Esophagus squamous epithelium (tissue), 5 donors: ENCODE results near the gene TCF7. TPM values are rescaled to one million over a fixed set of nuclear protein-coding genes. Genes with fewer than 3 reads are reported as not detected.
A peak's percentile ranks its signal among the peaks of the same experiment; 100 is the strongest.

ENCODE experiments used
- DNase-seq: peaks from one replicate; lab custom pipeline; 2025; lab: John Stamatoyannopoulos, UW
- H3K27ac ChIP-seq, 4 donors: fragments of 200-600 bp; sonication (generic); one replicate each; pipeline ENCODE4 v1.5.1; 2016 to 2019; ENCODE audit warnings: mild to moderate bottlenecking in 1 of 4
- H3K27me3 ChIP-seq, 4 donors: fragments of 200-600 bp; sonication (generic); 1 replicate in 3 of 4; 2 replicates in 1 of 4; pipeline versions ENCODE4 v1.5.1 to v1.6.0; 2017 to 2021; ENCODE audit warnings: antibody characterized with exemption in 1 of 4
- H3K36me3 ChIP-seq, 3 donors: fragments of 200-600 bp; sonication (generic); one replicate each; pipeline ENCODE4 v1.5.1; 2016 to 2019
- H3K4me1 ChIP-seq, 3 donors: fragments of 200-600 bp; sonication (generic); one replicate each; pipeline ENCODE4 v1.5.1; 2017 to 2019
- H3K4me3 ChIP-seq, 4 donors: fragments of 200-600 bp; sonication (generic); 1 replicate in 3 of 4; 2 replicates in 1 of 4; pipeline ENCODE4 v1.5.1; 2016 to 2019; ENCODE audit warnings: mild to moderate bottlenecking in 2 of 4, moderate library complexity in 1 of 4
- H3K9me3 ChIP-seq, 3 donors: fragments of 200-600 bp; sonication (generic); one replicate each; pipeline ENCODE4 v1.5.1; 2016 to 2019
- POLR2A ChIP-seq, 4 donors: fragments of 450-650 bp; IDR thresholded peaks; one replicate each; pipeline ENCODE4 v1.6.1; 2017; ENCODE audit warnings: antibody characterized with exemption in 4 of 4, mild to moderate bottlenecking in 4 of 4, moderate library complexity in 3 of 4
- WGBS, 2 donors: methylation state at CpG; one replicate each; pipeline ENCODE4 v1.1.5; 2018; 5-methylcytosine and 5-hydroxymethylcytosine counted together
- intact Hi-C: fragments of 100-400 bp; cut with DNase I; formaldehyde crosslinking; loops from one replicate; pipeline ENCODE4 v1.15.0; 2022
- total RNA-seq, 4 donors: library from RNA; depleted of rRNA; stranded (reverse); fragments of >200 nt; gene quantifications; one replicate each; pipeline ENCODE4 v1.1.0, GENCODE V29; 2016
- TF ChIP-seq, protein P1 (sequence below), 6 experiments: fragments of 450-650 bp in 4 of 6; fragments of 200-600 bp in 2 of 6; sonication (generic) in 2 of 6; IDR thresholded peaks; one replicate each; pipeline ENCODE4 v1.5.1; 2016 to 2019; ENCODE audit warnings: antibody characterized with exemption in 6 of 6, mild to moderate bottlenecking in 4 of 6, moderate library complexity in 4 of 6
- donor health status: DM: yes; HTN: yes; CAD: no.

TCF7 gene
- total RNA-seq, 4 donors from 2014 or later: 1.9 to 7.6 (median 2.8) TPM

DNA sequence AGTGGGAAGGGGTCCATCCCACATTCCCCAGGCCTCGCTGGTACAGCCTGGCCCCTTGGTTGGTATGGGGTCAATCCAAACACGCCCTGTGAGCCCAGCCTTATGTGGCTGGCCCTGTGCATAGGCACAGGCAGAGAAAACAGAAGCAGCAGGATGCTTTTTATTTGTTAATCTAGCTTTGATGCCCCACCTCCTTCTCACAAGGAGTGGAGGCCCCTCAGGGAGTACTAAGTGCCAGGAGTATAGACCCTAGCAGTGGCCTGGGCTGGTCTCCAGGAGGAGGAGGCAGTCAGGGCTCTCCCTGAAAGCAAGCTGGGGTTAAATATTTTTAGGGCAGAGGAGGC, 14.6 kb upstream of the TCF7 start:
- no peaks in the 10 kb centered on the region for H3K9me3 ChIP-seq
- peak overlapping the region in 1 of 4 donors; percentile 16 for H3K27ac ChIP-seq
- no peak overlapping the region for H3K4me3 ChIP-seq
- H3K4me1 ChIP-seq: peaks cover 9 to 26% (median 14%) of the 10 kb centered on the region in 3 donors
- DNase-seq: no peak
- TF ChIP-seq POLR2A (IDR thresholded peaks at IDR 0.05): no peak
- TF ChIP-seq, protein P1, sequence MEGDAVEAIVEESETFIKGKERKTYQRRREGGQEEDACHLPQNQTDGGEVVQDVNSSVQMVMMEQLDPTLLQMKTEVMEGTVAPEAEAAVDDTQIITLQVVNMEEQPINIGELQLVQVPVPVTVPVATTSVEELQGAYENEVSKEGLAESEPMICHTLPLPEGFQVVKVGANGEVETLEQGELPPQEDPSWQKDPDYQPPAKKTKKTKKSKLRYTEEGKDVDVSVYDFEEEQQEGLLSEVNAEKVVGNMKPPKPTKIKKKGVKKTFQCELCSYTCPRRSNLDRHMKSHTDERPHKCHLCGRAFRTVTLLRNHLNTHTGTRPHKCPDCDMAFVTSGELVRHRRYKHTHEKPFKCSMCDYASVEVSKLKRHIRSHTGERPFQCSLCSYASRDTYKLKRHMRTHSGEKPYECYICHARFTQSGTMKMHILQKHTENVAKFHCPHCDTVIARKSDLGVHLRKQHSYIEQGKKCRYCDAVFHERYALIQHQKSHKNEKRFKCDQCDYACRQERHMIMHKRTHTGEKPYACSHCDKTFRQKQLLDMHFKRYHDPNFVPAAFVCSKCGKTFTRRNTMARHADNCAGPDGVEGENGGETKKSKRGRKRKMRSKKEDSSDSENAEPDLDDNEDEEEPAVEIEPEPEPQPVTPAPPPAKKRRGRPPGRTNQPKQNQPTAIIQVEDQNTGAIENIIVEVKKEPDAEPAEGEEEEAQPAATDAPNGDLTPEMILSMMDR (IDR thresholded peaks at IDR 0.05): no peak
- H3K36me3 ChIP-seq: no peaks in the 10 kb centered on the region
- intact Hi-C loops: loop anchor here (5.0 to 10.0 kb wide), 2 partner anchors 37 to 55 kb away; no protein-coding TSS in a partner anchor
- peaks cover 0 to 20% (median 0%) of the 10 kb centered on the region in 4 donors for H3K27me3 ChIP-seq
- no CpG with 5 or more reads among the region's 2 CpGs for WGBS, 2 donors

DNA sequence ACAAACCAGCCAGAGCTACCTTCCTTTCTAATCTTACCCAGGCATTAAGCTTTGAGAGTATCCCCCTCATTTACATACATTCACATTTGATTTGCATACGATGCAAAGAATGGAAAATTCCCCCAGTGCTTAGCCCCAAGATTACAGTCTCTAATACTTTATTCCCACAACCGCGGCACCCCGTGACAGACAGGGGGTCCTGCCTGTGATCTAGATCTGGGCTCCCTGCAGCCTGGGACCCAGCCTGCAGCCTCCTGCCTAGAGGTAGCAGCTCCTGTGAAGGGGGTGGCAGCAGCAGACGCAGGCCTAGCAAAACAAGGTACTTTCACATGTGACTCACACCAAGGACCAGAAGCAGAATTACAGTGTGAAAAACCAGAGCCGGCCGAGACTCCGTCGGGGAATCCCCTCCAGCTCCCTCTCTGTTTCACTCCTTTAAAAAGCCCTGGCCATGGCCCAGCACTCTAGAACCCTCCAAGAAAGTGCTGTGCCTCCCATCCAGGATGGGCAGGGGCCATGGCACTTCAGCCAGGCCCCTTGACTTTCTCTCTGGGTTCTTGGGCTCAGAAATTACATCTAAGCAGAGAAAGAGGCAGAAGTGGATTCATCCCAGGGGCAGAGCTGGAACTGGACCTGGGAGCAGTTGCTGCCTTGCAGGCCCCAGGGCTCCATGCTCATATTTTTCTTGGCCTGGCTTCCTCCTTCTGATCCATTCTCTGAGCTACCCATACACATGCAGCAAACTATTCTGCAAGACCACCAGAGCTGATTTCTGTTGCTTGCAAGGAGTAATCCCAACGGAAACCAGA, 14.0 kb upstream of the TCF7 start:
- Histone ChIP-seq H3K4me3 (no peak overlapping the region), H3K4me1 (peaks cover 9 to 26% (median 14%) of the 10 kb centered on the region in 3 donors), H3K36me3 (no peaks in the 10 kb centered on the region), H3K27me3 (peaks cover 0 to 14% (median 0%) of the 10 kb centered on the region in 4 donors), H3K9me3 (no peaks in the 10 kb centered on the region), H3K27ac (peak overlapping the region in 1 of 4 donors; percentile 16)
- intact Hi-C loops: loop anchor here (5.0 kb wide), 1 partner anchor 37 kb away; no protein-coding TSS in a partner anchor
- WGBS, 2 donors: 42 to 45% methylated on average over 7 to 10 of the region's 10 CpGs
- no peak for TF ChIP-seq POLR2A (IDR thresholded peaks at IDR 0.05)
- TF ChIP-seq, protein P1 (IDR thresholded peaks at IDR 0.05): no peak
- no peak for DNase-seq

DNA sequence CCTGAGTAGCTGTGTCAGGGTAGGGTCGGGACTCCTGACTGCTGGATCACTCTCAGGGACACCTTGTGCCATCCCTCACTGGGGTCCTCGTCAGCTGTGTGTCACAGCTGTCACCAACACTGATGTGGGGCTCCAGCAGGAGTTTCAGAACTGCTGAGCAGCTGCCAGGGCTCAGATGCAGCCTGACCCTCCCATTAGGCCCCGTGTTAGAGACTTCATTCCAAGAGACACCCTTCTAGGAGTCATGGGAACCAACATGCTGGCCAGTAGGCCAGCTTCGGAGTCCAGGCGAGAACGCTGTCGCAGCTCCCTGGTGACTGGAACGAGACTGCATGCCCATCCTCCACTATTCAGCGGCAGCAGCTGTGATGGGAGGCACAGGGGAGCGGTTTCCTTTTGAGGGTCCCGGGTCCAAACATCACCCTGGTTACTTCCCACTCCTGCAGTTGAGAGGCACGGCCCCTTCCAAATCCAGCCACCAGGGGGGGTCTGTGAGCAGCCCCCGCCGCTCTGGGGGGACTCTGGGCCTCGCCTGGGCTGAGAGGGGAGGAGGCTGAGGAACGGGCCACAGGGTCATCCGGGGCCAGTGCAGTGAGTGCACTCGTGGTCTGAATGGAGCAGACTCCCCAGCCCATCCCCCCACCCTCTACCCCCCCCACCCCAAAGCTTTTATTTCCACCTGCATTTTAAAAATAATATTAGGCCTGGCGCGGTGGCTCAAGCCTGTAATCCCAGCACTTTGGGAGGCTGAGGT, 12.6 kb upstream of the TCF7 start:
- WGBS, 2 donors: 11 to 38% methylated on average over 3 to 5 of the region's 20 CpGs
- intact Hi-C loops: loop anchor here (5.0 kb wide), 1 partner anchor 35 kb away; no protein-coding TSS in a partner anchor
- no peak for DNase-seq

DNA sequence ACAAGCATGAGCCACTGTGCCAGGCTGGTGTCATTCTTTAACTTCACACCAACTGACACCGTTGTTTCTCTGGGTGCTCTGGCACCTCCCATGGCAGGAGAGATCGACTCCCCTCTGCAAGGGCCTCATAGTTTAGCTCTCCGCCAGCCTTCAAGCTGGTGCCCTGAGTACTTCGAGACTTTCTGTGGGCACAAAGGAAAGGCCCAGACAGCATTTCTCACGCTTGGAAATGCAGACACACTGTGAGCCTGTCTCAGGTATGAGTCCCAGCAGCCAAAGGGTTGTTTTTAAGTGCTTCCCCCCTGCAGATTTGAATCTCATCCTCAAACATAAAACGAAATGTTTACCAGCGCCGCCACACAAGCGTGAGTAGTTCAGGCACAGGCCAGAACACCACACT, 11.1 kb upstream of the TCF7 start:
- H3K27ac ChIP-seq: no peak overlapping the region
- 62 to 85% methylated on average over 3 to 5 of the region's 9 CpGs for WGBS, 2 donors
- H3K36me3 ChIP-seq: no peaks in the 10 kb centered on the region
- H3K4me3 ChIP-seq: no peak overlapping the region
- intact Hi-C loops: loop anchor here (5.0 kb wide), 1 partner anchor 34 kb away; no protein-coding TSS in a partner anchor
- DNase-seq: no peak
- no peaks in the 10 kb centered on the region for H3K27me3 ChIP-seq
- H3K9me3 ChIP-seq: no peaks in the 10 kb centered on the region
- peaks cover 9 to 26% (median 14%) of the 10 kb centered on the region in 3 donors for H3K4me1 ChIP-seq
- no peak for TF ChIP-seq POLR2A (IDR thresholded peaks at IDR 0.05)
- TF ChIP-seq, protein P1 (IDR thresholded peaks at IDR 0.05): no peak

More for the DNA sequence above, 12.6 kb upstream of the TCF7 start:
- H3K4me3 ChIP-seq: no peak overlapping the region
- H3K27me3 ChIP-seq: peaks cover 0 to under 1% (median 0%) of the 10 kb centered on the region in 4 donors
- no peaks in the 10 kb centered on the region for H3K9me3 ChIP-seq
- TF ChIP-seq, protein P1 (IDR thresholded peaks at IDR 0.05): peak; percentile 58 to 84 (median 76)
- TF ChIP-seq POLR2A (IDR thresholded peaks at IDR 0.05): no peak
- H3K4me1 ChIP-seq: peaks cover 9 to 26% (median 14%) of the 10 kb centered on the region in 3 donors
- H3K36me3 ChIP-seq: no peaks in the 10 kb centered on the region
- H3K27ac ChIP-seq: no peak overlapping the region
